ENCODE data around the gene CC2D2A. TPM values are rescaled to one million over a fixed set of nuclear protein-coding genes. Genes with fewer than 3 reads are reported as not detected.

The CC2D2A gene
- total RNA-seq, 1 donor from 2014 or later = 15.5 TPM

DNA sequence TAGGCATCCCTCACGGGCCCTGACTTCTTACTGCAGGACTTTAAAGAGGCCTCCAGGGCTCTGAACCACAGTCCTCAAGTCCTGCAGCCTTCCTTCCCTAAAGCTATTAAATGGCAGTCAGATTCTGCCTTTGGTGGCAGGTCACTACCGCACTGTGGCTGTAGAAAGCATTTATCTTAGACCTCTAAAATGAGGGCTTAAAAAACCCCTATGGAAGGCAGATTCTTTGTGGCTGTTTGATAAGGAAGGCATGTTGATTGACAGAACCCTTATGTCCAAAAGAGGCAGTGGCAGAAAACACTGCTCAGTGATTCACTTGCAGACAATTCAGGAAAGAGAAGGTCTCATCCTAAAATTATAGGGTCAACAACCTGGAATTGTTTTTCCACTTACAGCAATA is 106.3 kb downstream of the CC2D2A start:
- DNase-seq (no peak), ATAC-seq (no peak)
- no peaks in the 10 kb centered on the region for H3K4me1 ChIP-seq
- TF ChIP-seq, protein P1, sequence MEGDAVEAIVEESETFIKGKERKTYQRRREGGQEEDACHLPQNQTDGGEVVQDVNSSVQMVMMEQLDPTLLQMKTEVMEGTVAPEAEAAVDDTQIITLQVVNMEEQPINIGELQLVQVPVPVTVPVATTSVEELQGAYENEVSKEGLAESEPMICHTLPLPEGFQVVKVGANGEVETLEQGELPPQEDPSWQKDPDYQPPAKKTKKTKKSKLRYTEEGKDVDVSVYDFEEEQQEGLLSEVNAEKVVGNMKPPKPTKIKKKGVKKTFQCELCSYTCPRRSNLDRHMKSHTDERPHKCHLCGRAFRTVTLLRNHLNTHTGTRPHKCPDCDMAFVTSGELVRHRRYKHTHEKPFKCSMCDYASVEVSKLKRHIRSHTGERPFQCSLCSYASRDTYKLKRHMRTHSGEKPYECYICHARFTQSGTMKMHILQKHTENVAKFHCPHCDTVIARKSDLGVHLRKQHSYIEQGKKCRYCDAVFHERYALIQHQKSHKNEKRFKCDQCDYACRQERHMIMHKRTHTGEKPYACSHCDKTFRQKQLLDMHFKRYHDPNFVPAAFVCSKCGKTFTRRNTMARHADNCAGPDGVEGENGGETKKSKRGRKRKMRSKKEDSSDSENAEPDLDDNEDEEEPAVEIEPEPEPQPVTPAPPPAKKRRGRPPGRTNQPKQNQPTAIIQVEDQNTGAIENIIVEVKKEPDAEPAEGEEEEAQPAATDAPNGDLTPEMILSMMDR (IDR thresholded peaks at IDR 0.05) = no peak
- intact Hi-C loops (cut with DNase I) = no loop called here
- no peak overlapping the region for H3K4me3 ChIP-seq
- no peaks in the 10 kb centered on the region for H3K9me3 ChIP-seq
- H3K27me3 ChIP-seq = no peaks in the 10 kb centered on the region
- H3K27ac ChIP-seq = no peak overlapping the region
- peaks cover 6% of the 10 kb centered on the region for H3K36me3 ChIP-seq

DNA sequence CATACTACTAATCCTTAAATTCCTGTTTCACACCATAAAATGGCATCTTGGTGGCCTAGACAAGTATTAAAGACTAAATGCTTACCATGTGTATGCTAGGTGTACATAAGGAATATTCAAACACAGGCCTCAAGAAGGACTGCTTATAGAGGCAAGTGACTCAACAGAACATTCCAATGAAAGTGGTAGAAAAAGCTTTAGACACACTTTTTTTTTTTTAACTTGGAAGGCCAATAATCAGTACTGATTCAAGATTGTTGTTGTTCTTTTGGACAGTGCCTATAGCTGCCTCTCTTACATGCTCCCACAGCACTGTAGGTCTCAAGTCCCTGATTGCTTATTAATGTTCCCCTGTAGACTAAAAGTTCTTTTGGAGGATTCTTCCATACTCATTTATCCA is 107.8 kb downstream of the CC2D2A start:
- intact Hi-C loops (cut with DNase I) = no loop called here
- ATAC-seq = no peak
- Histone ChIP-seq H3K27me3 (no peaks in the 10 kb centered on the region), H3K36me3 (no peaks in the 10 kb centered on the region), H3K9me3 (no peaks in the 10 kb centered on the region), H3K27ac (no peak overlapping the region), H3K4me3 (no peak overlapping the region), H3K4me1 (no peaks in the 10 kb centered on the region)
- DNase-seq = no peak
- TF ChIP-seq, protein P1 (IDR thresholded peaks at IDR 0.05) = no peak

DNA sequence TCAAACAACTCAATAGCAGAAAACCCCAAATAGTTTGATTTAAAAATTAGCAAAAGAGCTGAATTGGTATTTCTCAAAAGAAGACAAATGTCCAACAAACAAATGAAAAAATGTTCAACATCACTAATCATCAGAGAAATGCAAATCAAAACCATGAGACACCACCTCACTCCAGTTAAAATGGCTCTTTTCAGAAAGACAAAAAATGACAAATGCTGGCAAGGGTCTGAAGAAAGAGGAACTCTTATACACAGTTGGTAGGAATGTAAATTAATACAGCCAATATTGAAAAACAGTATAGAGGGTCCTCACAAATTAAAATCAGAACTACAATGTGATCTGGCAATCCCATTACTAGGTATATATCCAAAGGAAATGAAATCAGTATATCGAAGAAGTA is 115.1 kb downstream of the CC2D2A start:
- H3K27me3 ChIP-seq = no peaks in the 10 kb centered on the region
- no peak for ATAC-seq
- H3K4me3 ChIP-seq = no peak overlapping the region
- no peak overlapping the region for H3K27ac ChIP-seq
- intact Hi-C loops (cut with DNase I) = no loop called here
- H3K4me1 ChIP-seq = no peaks in the 10 kb centered on the region
- no peaks in the 10 kb centered on the region for H3K9me3 ChIP-seq
- no peaks in the 10 kb centered on the region for H3K36me3 ChIP-seq
- DNase-seq = no peak
- TF ChIP-seq, protein P1 (IDR thresholded peaks at IDR 0.05) = no peak

DNA sequence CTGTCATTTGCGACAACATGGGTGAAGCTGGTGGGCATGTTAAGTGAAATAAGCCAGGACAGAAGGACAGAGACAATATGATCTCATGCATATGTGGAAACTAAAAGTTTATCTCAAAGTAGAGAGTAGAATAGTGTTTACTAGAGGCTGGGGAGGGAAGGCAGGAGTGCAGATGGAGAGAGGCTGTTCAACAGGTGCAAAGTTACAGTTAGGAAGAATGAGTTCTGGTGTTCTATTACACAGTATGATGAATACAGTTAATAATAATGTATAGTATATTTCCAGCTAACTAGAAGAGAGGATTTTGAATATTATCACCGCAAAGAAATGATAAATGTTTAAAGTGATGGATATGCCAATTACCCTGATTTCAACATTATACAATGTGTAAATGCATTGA is 115.6 kb downstream of the CC2D2A start:
- Histone ChIP-seq H3K27ac (no peak overlapping the region), H3K4me1 (no peaks in the 10 kb centered on the region), H3K36me3 (no peaks in the 10 kb centered on the region), H3K4me3 (no peak overlapping the region), H3K27me3 (no peaks in the 10 kb centered on the region), H3K9me3 (no peaks in the 10 kb centered on the region)
- no peak for ATAC-seq
- no peak for DNase-seq
- TF ChIP-seq, protein P1 (IDR thresholded peaks at IDR 0.05) = no peak
- intact Hi-C loops (cut with DNase I) = no loop called here

DNA sequence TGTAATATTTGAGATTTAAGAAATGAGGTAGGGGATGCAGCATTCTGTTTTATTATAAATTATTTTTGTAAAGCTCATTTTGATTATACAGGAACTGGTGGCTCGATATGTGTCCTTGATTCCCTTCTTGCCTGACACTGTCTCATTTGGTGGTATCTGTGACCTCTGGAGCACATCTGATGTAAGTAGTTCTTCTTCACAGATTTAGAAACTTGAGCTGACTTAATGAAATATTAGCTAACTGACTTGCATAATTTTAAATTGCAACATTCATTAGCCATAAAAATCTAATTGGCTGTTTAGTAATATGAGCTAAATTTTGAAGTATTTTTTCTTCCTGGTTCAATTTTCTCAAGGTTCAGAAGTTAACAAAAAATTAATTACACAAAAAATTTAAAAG is 116.4 kb downstream of the CC2D2A start:
- Histone ChIP-seq H3K27ac (no peak overlapping the region), H3K27me3 (no peaks in the 10 kb centered on the region), H3K4me3 (no peak overlapping the region), H3K36me3 (no peaks in the 10 kb centered on the region), H3K9me3 (no peaks in the 10 kb centered on the region), H3K4me1 (no peaks in the 10 kb centered on the region)
- no peak for DNase-seq
- TF ChIP-seq, protein P1 (IDR thresholded peaks at IDR 0.05) = no peak
- ATAC-seq = peak; percentile 55
- intact Hi-C loops (cut with DNase I) = no loop called here

DNA sequence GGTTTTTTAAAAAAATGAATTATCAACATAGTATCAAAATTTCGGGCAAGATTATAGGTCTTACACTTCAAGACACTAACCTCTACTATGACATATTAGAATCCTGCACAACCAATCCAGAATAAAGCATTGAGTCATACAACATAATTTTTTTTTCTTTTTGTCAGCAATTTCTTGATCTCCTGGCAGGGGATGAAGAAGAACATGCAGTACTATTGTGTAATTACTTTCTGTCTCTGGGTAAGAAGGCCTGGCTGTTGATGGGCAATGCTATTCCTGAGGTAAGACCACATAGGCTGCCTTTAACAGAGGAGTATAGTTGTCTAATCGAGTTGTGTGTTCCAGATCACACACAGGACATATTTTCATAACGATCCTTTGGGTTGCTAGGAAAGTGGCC is 118.0 kb downstream of the CC2D2A start:
- peak; percentile 75 for ATAC-seq
- H3K27me3 ChIP-seq = no peaks in the 10 kb centered on the region
- TF ChIP-seq, protein P1 (IDR thresholded peaks at IDR 0.05) = no peak
- H3K36me3 ChIP-seq = no peaks in the 10 kb centered on the region
- no peaks in the 10 kb centered on the region for H3K9me3 ChIP-seq
- DNase-seq = no peak
- no peak overlapping the region for H3K27ac ChIP-seq
- H3K4me1 ChIP-seq = no peaks in the 10 kb centered on the region
- intact Hi-C loops (cut with DNase I) = no loop called here
- H3K4me3 ChIP-seq = no peak overlapping the region

Data from upper lobe of right lung (tissue), 1 donor.